Naive thymus-derived CD4-positive, alpha-beta T cell (primary cell): ENCODE measurements around the gene ROS1. TPM values are rescaled to one million over a fixed set of nuclear protein-coding genes. Genes with fewer than 3 reads are reported as not detected.

Experiments used
- ATAC-seq: fragments of 150-1000 bp; cut with Tn5 transposase; 2 replicates; pipeline ENCODE4 v1.10.0; 2021; ENCODE audit warnings: mild to moderate bottlenecking, moderate library complexity
- CTCF ChIA-PET: fragments of 350-600 bp; sonication (Branson Sonifier 250); formaldehyde crosslinking; loops from one replicate; lab custom pipeline; 2021; ENCODE audit warnings: antibody characterized with exemption; lab: Charles Lee
- POLR2A ChIA-PET: fragments of 350-600 bp; sonication (Branson Sonifier 250); formaldehyde crosslinking; loops from one replicate; lab custom pipeline; 2021; ENCODE audit warnings: antibody characterized with exemption, inconsistent platforms; lab: Charles Lee
- DNase-seq, 9 donors: peaks; one replicate each; pipeline versions ENCODE4 v3.0.0 to v3.0.0-alpha.2; 2020 to 2022; ENCODE audit warnings: mixed read lengths in 1 of 9
- H3K27ac ChIP-seq: one replicate; pipeline ENCODE4 v1.7.0; 2013; ENCODE audit warnings: mild to moderate bottlenecking, low read depth, low read length, moderate library complexity
- H3K27me3 ChIP-seq, 2 donors: one replicate each; pipeline ENCODE4 v1.7.0; 2013; ENCODE audit warnings: low read length in 2 of 2, mild to moderate bottlenecking in 2 of 2, moderate library complexity in 2 of 2; ENCODE audit not compliant: control insufficient read depth in 2 of 2, insufficient read depth in 2 of 2
- H3K36me3 ChIP-seq, 3 experiments: 1 replicate in 2 of 3; 2 replicates in 1 of 3; pipeline ENCODE4 v1.7.0; 2013; ENCODE audit warnings: low read length in 3 of 3, mild to moderate bottlenecking in 3 of 3, moderate library complexity in 1 of 3; ENCODE audit not compliant: insufficient read depth in 3 of 3, control insufficient read depth in 2 of 3
- H3K4me1 ChIP-seq, 2 donors: one replicate each; pipeline ENCODE4 v1.7.0; 2013; ENCODE audit warnings: low read length in 2 of 2, mild to moderate bottlenecking in 2 of 2, moderate library complexity in 1 of 2; ENCODE audit not compliant: control insufficient read depth in 2 of 2, insufficient read depth in 2 of 2
- H3K4me3 ChIP-seq: 2 replicates; pipeline ENCODE4 v1.7.0; 2013; ENCODE audit warnings: mild to moderate bottlenecking, low read length
- H3K9me3 ChIP-seq, 3 experiments: 1 replicate in 2 of 3; 2 replicates in 1 of 3; pipeline ENCODE4 v1.7.0; 2013; ENCODE audit warnings: low read length in 3 of 3; ENCODE audit not compliant: control insufficient read depth in 2 of 3
- H3K27ac Mint-ChIP-seq, 9 donors: one replicate each; pipeline ENCODE4 v1.8.0; 2020 to 2022; ENCODE audit warnings: mixed read lengths in 9 of 9, mild to moderate bottlenecking in 8 of 9, moderate library complexity in 5 of 9, inconsistent platforms in 2 of 9
- H3K27me3 Mint-ChIP-seq, 5 donors: one replicate each; pipeline ENCODE4 v1.8.0; 2021 to 2022; ENCODE audit warnings: mixed read lengths in 5 of 5, mild to moderate bottlenecking in 1 of 5
- H3K36me3 Mint-ChIP-seq, 5 donors: one replicate each; pipeline ENCODE4 v1.8.0; 2020 to 2022; ENCODE audit warnings: mixed read lengths in 5 of 5, mild to moderate bottlenecking in 3 of 5, inconsistent platforms in 1 of 5
- H3K4me1 Mint-ChIP-seq, 7 donors: one replicate each; pipeline ENCODE4 v1.8.0; 2020 to 2022; ENCODE audit warnings: mixed read lengths in 7 of 7, mild to moderate bottlenecking in 3 of 7, inconsistent platforms in 1 of 7
- H3K4me3 Mint-ChIP-seq, 10 donors: one replicate each; pipeline ENCODE4 v1.8.0; 2020 to 2022; ENCODE audit warnings: mild to moderate bottlenecking in 10 of 10, mixed read lengths in 10 of 10, moderate library complexity in 6 of 10, inconsistent platforms in 2 of 10
- H3K9me3 Mint-ChIP-seq, 11 donors: one replicate each; pipeline ENCODE4 v1.8.0; 2020 to 2022; ENCODE audit warnings: mixed read lengths in 11 of 11, mild to moderate bottlenecking in 4 of 11, inconsistent platforms in 1 of 11, moderate library complexity in 1 of 11
- intact Hi-C, 2 donors: fragments of 100-400 bp; cut with micrococcal nuclease; formaldehyde crosslinking; loops; one replicate each; pipeline ENCODE4 v1.15.1; 2023
- polyA plus RNA-seq, 2 donors: library from polyadenylated mRNA; unstranded; fragments of 300-500 nt; fragmentation: Illumina TruSeq; gene quantifications; one replicate each; pipeline ENCODE4 v1.2.3, GENCODE V29; 2021
- total RNA-seq, 6 experiments: library from RNA in 5 of 6; stranded (reverse) in 5 of 6; gene quantifications; 1 replicate in 5 of 6; 2 replicates in 1 of 6; pipeline ENCODE4 v1.2.3 and lab custom pipeline; 2021 to 2026

Gene ROS1
- total and polyA plus RNA-seq, 7 experiments from 2014 or later, result not detected

DNA sequence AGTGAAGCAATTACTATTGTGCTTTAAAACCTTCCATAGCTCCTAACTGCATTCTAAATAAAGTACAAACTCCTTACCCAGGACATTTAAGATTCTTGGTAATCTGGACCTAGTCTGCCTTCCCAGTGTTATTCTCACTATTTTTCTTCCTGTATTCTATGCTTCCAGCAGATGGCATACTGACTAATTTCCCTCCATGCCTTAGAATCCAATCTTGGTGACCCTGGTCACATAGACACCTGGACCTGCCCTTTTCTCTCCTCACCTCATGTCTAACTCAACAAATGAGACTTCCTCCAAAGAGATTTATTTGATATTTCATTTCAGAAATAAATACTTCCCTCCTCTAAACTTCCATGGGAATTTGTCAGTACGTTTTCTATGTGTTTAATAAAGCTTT, 25.8 kb downstream of the ROS1 start:
- Mint-ChIP-seq H3K9me3 (no peaks in the 10 kb centered on the region), H3K27me3 (peaks cover 0 to 2% (median 0%) of the 10 kb centered on the region in 5 donors), H3K4me1 (no peaks in the 10 kb centered on the region), H3K4me3 (no peak overlapping the region), H3K27ac (no peak overlapping the region), H3K36me3 (no peaks in the 10 kb centered on the region)
- H3K36me3 ChIP-seq, result no peaks in the 10 kb centered on the region
- H3K4me3 ChIP-seq, result no peak overlapping the region
- no peaks in the 10 kb centered on the region for H3K27me3 ChIP-seq
- no peaks in the 10 kb centered on the region for H3K4me1 ChIP-seq
- ATAC-seq, result no peak
- ChIA-PET POLR2A (no interaction called here), CTCF (no interaction called here)
- intact Hi-C loops, result loop anchor here in 1 of 2 donors (1.0 kb wide), 1 partner anchor 205 kb away; no protein-coding TSS in a partner anchor
- DNase-seq, result no peak
- H3K9me3 ChIP-seq, result no peaks in the 10 kb centered on the region
- no peak overlapping the region for H3K27ac ChIP-seq

DNA sequence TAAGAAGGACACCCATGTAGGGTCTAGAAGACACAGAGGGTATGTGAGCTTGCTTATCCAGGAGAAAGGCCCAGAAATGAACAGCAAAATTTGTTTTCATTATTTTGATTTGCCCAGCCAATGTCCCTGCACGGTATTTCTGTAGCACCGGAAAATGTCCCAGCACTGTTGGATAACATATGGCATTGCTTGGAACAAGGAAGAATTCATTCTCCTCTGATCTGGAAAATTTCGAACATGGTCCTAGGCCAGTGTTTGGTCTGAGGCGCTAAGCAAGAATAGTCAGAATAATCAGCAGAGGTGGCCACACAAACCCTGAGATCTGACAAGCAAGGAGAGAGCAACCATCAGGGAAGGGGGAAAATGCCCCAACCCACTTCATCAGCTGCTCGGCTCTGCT, 26.6 kb downstream of the ROS1 start:
- no peaks in the 10 kb centered on the region for H3K4me1 Mint-ChIP-seq
- ChIA-PET POLR2A (no interaction called here), CTCF (no interaction called here)
- no peak for DNase-seq
- Histone ChIP-seq H3K36me3 (no peaks in the 10 kb centered on the region), H3K4me3 (no peak overlapping the region), H3K27ac (no peak overlapping the region), H3K4me1 (no peaks in the 10 kb centered on the region), H3K9me3 (no peaks in the 10 kb centered on the region), H3K27me3 (no peaks in the 10 kb centered on the region)
- no peaks in the 10 kb centered on the region for H3K9me3 Mint-ChIP-seq
- intact Hi-C loops, result no loop called here
- no peaks in the 10 kb centered on the region for H3K36me3 Mint-ChIP-seq
- H3K27me3 Mint-ChIP-seq, result peaks cover 0 to 6% (median 4%) of the 10 kb centered on the region in 5 donors
- no peak overlapping the region for H3K27ac Mint-ChIP-seq
- no peak overlapping the region for H3K4me3 Mint-ChIP-seq
- ATAC-seq, result no peak

DNA sequence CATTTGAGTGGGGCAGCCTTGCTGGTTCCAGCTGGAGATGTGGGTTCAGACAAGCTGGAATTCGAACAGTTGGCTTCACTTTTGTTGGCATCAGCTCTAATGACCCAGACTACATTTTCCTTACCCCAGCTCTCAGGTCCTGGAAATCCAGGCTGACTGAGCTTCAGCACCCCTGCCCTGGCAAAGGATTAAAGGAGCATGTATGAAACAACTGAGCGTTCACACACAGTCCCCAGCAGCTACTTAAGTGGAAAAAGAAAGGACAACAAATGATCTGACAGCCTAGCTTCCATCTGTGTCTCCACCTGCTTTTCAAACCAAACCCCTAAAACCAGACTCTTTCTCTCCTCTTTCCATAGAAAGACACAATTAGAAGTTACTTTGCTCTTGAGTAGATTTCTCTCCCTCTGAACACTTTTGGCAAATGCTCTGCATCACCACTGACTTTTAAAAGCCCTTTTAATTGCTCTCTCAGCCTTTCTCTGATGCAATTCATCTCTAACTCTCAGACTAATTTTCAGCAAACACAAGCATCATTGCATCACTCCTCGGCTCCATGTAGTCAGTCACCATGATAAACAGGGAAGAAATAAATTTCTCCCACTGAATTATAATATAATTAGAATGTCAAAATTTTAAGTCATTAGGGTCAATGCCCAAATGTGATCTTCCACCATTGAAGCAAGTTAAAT, 28.1 kb downstream of the ROS1 start:
- H3K4me3 Mint-ChIP-seq, result no peak overlapping the region
- H3K9me3 ChIP-seq, result no peaks in the 10 kb centered on the region
- H3K27me3 ChIP-seq, result no peaks in the 10 kb centered on the region
- no peak for ATAC-seq
- intact Hi-C loops, result no loop called here
- no peaks in the 10 kb centered on the region for H3K36me3 ChIP-seq
- no peak overlapping the region for H3K4me3 ChIP-seq
- H3K27ac ChIP-seq, result no peak overlapping the region
- ChIA-PET CTCF (no interaction called here), POLR2A (no interaction called here)
- H3K9me3 Mint-ChIP-seq, result no peaks in the 10 kb centered on the region
- no peaks in the 10 kb centered on the region for H3K4me1 Mint-ChIP-seq
- peaks cover 0 to 14% (median 7%) of the 10 kb centered on the region in 5 donors for H3K27me3 Mint-ChIP-seq
- no peak overlapping the region for H3K27ac Mint-ChIP-seq
- no peak for DNase-seq
- no peaks in the 10 kb centered on the region for H3K4me1 ChIP-seq
- no peaks in the 10 kb centered on the region for H3K36me3 Mint-ChIP-seq

DNA sequence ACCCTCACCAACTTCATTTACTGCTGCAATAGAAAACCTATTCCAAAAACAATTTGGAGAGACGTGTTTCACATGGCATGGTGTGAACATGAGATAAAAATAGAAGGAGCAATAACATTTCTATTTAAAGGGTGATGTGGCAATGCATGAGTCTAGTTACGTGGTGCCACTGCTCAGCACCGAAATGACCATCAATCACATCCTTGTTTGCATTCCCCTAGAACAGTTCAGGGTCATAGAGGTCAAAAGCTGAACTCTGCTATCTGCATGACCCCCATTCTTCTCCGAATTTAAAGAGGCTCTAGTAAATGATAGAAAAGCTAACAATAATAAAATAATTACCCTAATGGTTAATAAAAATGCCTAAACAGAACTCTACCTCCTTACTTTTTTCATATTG, 29.5 kb downstream of the ROS1 start:
- no peaks in the 10 kb centered on the region for H3K9me3 Mint-ChIP-seq
- ATAC-seq (no peak), DNase-seq (no peak)
- H3K4me3 Mint-ChIP-seq, result no peak overlapping the region
- Histone ChIP-seq H3K4me1 (no peaks in the 10 kb centered on the region), H3K27ac (no peak overlapping the region), H3K36me3 (no peaks in the 10 kb centered on the region), H3K9me3 (no peaks in the 10 kb centered on the region), H3K4me3 (no peak overlapping the region), H3K27me3 (peaks cover 0 to 3% of the 10 kb centered on the region in 2 donors)
- H3K27ac Mint-ChIP-seq, result no peak overlapping the region
- POLR2A ChIA-PET, result no interaction called here
- intact Hi-C loops, result no loop called here
- H3K27me3 Mint-ChIP-seq, result peaks cover 3 to 19% (median 14%) of the 10 kb centered on the region in 5 donors
- no peaks in the 10 kb centered on the region for H3K4me1 Mint-ChIP-seq
- H3K36me3 Mint-ChIP-seq, result no peaks in the 10 kb centered on the region
- CTCF ChIA-PET, result no interaction called here

DNA sequence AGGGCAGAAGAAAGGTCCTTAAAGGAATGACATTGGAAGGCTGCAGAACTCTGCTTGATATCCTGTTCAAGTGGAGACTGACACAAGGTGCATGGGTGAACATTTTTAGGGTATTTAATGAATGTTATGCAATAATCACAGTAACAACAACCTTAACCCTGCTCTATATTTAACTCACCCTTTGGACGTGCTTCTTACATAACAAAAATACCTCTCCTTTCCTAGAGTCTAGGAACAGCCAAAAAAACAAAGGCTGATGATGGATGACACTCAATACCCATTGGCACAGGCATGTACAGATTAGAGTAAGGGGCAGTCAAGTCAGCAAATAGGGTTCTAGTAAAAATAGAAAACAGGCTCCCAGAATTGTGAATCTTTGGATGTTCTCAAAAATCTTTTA, 30.6 kb downstream of the ROS1 start:
- no peak overlapping the region for H3K4me3 ChIP-seq
- H3K9me3 Mint-ChIP-seq, result no peaks in the 10 kb centered on the region
- H3K27ac ChIP-seq, result no peak overlapping the region
- H3K27ac Mint-ChIP-seq, result no peak overlapping the region
- no peaks in the 10 kb centered on the region for H3K36me3 Mint-ChIP-seq
- DNase-seq (no peak), ATAC-seq (no peak)
- POLR2A ChIA-PET, result no interaction called here
- H3K27me3 Mint-ChIP-seq, result peaks cover 12 to 21% (median 19%) of the 10 kb centered on the region in 5 donors
- H3K27me3 ChIP-seq, result peaks cover 0 to 5% of the 10 kb centered on the region in 2 donors
- no peaks in the 10 kb centered on the region for H3K4me1 Mint-ChIP-seq
- H3K36me3 ChIP-seq, result no peaks in the 10 kb centered on the region
- intact Hi-C loops, result no loop called here
- H3K4me1 ChIP-seq, result no peaks in the 10 kb centered on the region
- CTCF ChIA-PET, result no interaction called here
- H3K9me3 ChIP-seq, result no peaks in the 10 kb centered on the region
- H3K4me3 Mint-ChIP-seq, result no peak overlapping the region

DNA sequence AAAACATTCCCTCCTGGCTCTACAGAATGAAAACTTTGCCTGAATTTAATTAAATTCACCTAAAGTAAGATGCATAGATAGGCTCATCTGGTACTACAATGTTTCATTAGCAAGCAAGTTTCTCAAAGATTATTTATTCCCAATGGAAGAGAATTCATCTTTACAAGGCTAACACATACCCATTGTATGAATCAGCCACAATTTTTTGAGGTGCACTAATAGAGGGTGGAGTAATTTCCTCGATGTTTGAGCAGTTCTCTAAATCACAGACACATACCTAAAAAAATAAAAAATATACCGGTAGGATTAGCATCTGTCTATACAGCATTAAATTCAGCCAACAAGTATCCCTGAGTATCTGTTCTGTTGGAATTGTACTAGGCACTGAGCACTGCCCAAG, 32.7 kb downstream of the ROS1 start:
- no peaks in the 10 kb centered on the region for H3K36me3 ChIP-seq
- H3K9me3 ChIP-seq, result no peaks in the 10 kb centered on the region

DNA sequence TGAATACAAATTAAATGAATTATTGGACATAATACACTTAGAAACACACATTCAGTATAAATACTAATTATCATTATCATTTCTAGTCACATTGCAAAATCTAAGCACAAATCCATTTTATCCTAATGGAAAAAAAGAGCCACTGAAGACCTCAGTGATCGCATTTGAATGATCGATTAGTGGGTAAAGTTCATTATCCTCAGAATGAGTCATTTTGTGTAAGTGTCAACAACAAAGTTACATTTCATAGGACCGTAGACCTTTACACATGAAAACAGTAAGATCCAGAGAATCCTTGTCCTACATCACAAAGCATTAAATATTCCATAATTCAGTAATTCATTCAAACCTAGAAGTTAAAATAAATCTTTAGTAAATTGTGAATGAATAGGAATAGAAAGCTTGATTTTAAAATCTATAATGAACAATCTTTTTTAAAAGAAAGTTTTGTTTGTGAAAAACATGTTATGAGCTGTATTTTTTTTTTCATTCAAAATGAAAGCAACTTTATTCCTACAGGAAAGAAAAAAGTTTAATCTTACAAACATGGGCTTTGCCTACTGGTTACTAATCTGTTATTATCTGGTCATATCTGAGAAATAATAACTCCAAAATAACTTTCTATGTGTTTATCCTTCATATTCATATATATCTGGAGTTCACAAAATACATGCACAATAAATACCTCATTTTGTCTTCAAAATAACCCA, 33.7 kb downstream of the ROS1 start:
- ChIA-PET CTCF (no interaction called here), POLR2A (no interaction called here)
- H3K36me3 Mint-ChIP-seq, result no peaks in the 10 kb centered on the region
- H3K9me3 Mint-ChIP-seq, result no peaks in the 10 kb centered on the region
- Histone ChIP-seq H3K4me1 (no peaks in the 10 kb centered on the region), H3K9me3 (no peaks in the 10 kb centered on the region), H3K27ac (no peak overlapping the region), H3K36me3 (no peaks in the 10 kb centered on the region), H3K27me3 (peaks cover 0 to 5% of the 10 kb centered on the region in 2 donors), H3K4me3 (no peak overlapping the region)
- no peak for DNase-seq
- intact Hi-C loops, result no loop called here
- H3K27me3 Mint-ChIP-seq, result peaks cover 12 to 33% (median 19%) of the 10 kb centered on the region in 5 donors
- no peaks in the 10 kb centered on the region for H3K4me1 Mint-ChIP-seq
- H3K4me3 Mint-ChIP-seq, result no peak overlapping the region
- H3K27ac Mint-ChIP-seq, result no peak overlapping the region
- no peak for ATAC-seq

More for the DNA sequence above, 32.7 kb downstream of the ROS1 start:
- no peaks in the 10 kb centered on the region for H3K4me1 Mint-ChIP-seq
- no peak overlapping the region for H3K4me3 ChIP-seq
- H3K27ac Mint-ChIP-seq, result no peak overlapping the region
- intact Hi-C loops, result no loop called here
- no peak overlapping the region for H3K27ac ChIP-seq
- peaks cover 0 to 5% of the 10 kb centered on the region in 2 donors for H3K27me3 ChIP-seq
- H3K36me3 Mint-ChIP-seq, result no peaks in the 10 kb centered on the region
- H3K27me3 Mint-ChIP-seq, result peaks cover 12 to 29% (median 19%) of the 10 kb centered on the region in 5 donors
- no peak for ATAC-seq
- H3K4me3 Mint-ChIP-seq, result no peak overlapping the region
- DNase-seq, result no peak
- ChIA-PET POLR2A (no interaction called here), CTCF (no interaction called here)
- H3K4me1 ChIP-seq, result no peaks in the 10 kb centered on the region
- no peaks in the 10 kb centered on the region for H3K9me3 Mint-ChIP-seq
